ENCODE measurements around the gene ANXA6. TPM values are rescaled to one million over a fixed set of nuclear protein-coding genes. Genes with fewer than 3 reads are reported as not detected.

The ANXA6 gene
- total and polyA plus RNA-seq, 2 of the 4 experiments (the other 2 are of a cell fraction): 355 to 610 TPM

DNA sequence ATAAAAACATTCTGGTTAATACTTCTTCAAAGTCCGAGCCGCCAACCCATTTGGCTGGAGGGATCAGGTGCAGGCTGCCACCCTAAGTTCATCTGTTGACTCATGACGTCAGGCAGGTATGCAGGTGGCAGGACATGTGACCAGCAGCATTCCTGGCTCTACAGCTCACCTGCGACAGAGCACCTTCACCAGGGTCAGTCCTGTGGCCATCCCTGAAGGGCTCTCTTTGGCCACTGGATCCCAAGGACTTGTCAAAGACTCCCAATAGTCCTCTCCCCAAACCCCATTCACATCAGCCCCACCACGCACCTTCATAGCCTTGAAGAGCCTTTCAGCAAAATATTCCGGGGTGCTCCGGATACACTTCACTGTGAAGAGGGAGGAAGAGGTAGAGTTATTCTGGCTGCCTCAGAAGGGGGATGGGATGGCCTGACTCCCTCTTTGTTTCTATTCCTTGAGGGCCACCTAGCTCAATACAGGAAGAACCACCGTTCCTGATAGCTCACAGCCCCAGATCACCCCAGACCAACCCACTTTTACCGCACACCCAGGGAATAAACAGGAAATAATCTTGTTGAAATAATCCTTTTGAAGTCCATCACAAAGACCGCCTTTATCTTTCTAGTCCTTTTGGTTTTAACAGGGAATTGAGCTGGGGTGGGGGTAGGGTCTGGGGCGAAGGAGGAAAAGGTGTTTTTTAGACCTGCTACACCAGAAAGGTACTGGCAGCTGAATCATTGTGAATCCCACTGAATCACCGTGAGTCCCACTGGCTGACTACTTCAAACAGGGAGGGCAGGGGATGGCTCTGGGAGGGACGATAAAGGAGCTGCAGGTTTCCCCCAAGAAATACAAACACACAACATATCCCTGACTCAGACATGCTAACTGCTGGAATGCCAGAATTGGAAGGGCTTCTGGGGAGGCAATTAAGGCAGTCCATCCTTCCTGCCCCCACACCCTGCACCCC is 26.4 kb downstream of the ANXA6 start:
- H3K27me3 ChIP-seq (ENCODE audit: control insufficient read depth, insufficient read depth, low read length): no peaks in the 10 kb centered on the region
- no peak overlapping the region for H2AFZ ChIP-seq (replicated peaks; ENCODE audit: low read length, poor library complexity)
- 100% methylated on average over 2 of the region's 13 CpGs; no CpG with 5 or more reads in 1 of the 2 experiments for WGBS, 2 experiments (ENCODE audit: extremely low coverage in 2 of 2, insufficient read length in 1 of 2)
- no peak overlapping the region for H3K23ac ChIP-seq (ENCODE audit: low read depth, low read length)
- dilution Hi-C loops (cut with HindIII; ENCODE audit: low sequenced_read_pairs, unreplicated experiment): no loop called here
- H3K79me1 ChIP-seq (ENCODE audit: low read depth in 1 of 2, low read length in 2 of 2): peaks cover 18 to 48% of the 10 kb centered on the region in 2 experiments
- ATAC-seq (ENCODE audit: low read depth) (no peak; the same call in 1 of the 2 replicates), DNase-seq (peak; percentile 32)
- H3K9me3 ChIP-seq (ENCODE audit: control insufficient read depth, insufficient read depth, low read length): no peaks in the 10 kb centered on the region
- no peak overlapping the region for H4K8ac ChIP-seq (ENCODE audit: low read depth in 2 of 2, low read length in 2 of 2)
- no peak overlapping the region for H3K56ac ChIP-seq (ENCODE audit: extremely low read depth, insufficient read depth, low read length)
- H3K18ac ChIP-seq (ENCODE audit: low read depth, low read length): no peak overlapping the region
- no peak overlapping the region for H3K14ac ChIP-seq (replicated peaks; ENCODE audit: low read depth, low read length)
- no peak for TF ChIP-seq MAFK (IDR thresholded peaks at IDR 0.05; ENCODE audit: low read depth, low read length)
- no peak for TF ChIP-seq MAZ (IDR thresholded peaks at IDR 0.05; ENCODE audit: borderline replicate concordance, low read depth, low read length)
- no peak for TF ChIP-seq RCOR1 (IDR thresholded peaks at IDR 0.05; ENCODE audit: insufficient replicate concordance, low read length)
- no peak for TF ChIP-seq RAD21 (IDR thresholded peaks at IDR 0.05; ENCODE audit: low read length)
- TF ChIP-seq, protein P1, sequence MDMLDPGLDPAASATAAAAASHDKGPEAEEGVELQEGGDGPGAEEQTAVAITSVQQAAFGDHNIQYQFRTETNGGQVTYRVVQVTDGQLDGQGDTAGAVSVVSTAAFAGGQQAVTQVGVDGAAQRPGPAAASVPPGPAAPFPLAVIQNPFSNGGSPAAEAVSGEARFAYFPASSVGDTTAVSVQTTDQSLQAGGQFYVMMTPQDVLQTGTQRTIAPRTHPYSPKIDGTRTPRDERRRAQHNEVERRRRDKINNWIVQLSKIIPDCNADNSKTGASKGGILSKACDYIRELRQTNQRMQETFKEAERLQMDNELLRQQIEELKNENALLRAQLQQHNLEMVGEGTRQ (IDR thresholded peaks at IDR 0.05; ENCODE audit: low read depth, low read length): no peak
- no peak for TF ChIP-seq SMC3 (IDR thresholded peaks at IDR 0.05; ENCODE audit: low read depth, low read length)
- no peak for TF ChIP-seq BHLHE40 (IDR thresholded peaks at IDR 0.05; ENCODE audit: low read depth, low read length)
- TF ChIP-seq CEBPB (IDR thresholded peaks at IDR 0.05; ENCODE audit: low read depth, low read length): no peak
- TF ChIP-seq, protein P2, sequence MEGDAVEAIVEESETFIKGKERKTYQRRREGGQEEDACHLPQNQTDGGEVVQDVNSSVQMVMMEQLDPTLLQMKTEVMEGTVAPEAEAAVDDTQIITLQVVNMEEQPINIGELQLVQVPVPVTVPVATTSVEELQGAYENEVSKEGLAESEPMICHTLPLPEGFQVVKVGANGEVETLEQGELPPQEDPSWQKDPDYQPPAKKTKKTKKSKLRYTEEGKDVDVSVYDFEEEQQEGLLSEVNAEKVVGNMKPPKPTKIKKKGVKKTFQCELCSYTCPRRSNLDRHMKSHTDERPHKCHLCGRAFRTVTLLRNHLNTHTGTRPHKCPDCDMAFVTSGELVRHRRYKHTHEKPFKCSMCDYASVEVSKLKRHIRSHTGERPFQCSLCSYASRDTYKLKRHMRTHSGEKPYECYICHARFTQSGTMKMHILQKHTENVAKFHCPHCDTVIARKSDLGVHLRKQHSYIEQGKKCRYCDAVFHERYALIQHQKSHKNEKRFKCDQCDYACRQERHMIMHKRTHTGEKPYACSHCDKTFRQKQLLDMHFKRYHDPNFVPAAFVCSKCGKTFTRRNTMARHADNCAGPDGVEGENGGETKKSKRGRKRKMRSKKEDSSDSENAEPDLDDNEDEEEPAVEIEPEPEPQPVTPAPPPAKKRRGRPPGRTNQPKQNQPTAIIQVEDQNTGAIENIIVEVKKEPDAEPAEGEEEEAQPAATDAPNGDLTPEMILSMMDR (conservative IDR thresholded peaks at IDR 0.05; ENCODE audit: low read depth, low read length): no peak
- CTCF ChIA-PET: no interaction called here
- H2BK5ac ChIP-seq (ENCODE audit: low read depth, low read length, poor library complexity, severe bottlenecking): no peak overlapping the region
- no TSS peak for BruUV-seq (replicated peaks)
- intact Hi-C loops (cut with micrococcal nuclease): no loop called here
- no peak overlapping the region for H3K4ac ChIP-seq (ENCODE audit: low read depth, low read length)
- H4K5ac ChIP-seq (ENCODE audit: low read depth, low read length): no peak overlapping the region
- H2BK120ac ChIP-seq (ENCODE audit: low read depth, low read length): no peak overlapping the region
- H3K27ac ChIP-seq (ENCODE audit: insufficient read depth, low read length): no peak overlapping the region
- H3K4me3 ChIP-seq (ENCODE audit: insufficient read depth, low read depth, low read length): no peak overlapping the region
- peaks cover 18% of the 10 kb centered on the region for H4K20me1 ChIP-seq (ENCODE audit: insufficient read depth, low read length)
- no peak overlapping the region for H2AK5ac ChIP-seq (ENCODE audit: low read depth, low read length)
- H3K36me3 ChIP-seq (ENCODE audit: control insufficient read depth, insufficient read depth, low read length): peaks cover 83% of the 10 kb centered on the region
- H3K9me1 ChIP-seq (ENCODE audit: insufficient read depth, low read length): no peaks in the 10 kb centered on the region; the same call in 1 of the 2 replicates
- in situ Hi-C loops (cut with MboI; ENCODE audit: low sequenced_read_pairs): no loop called here
- H3K4me1 ChIP-seq (ENCODE audit: control insufficient read depth, insufficient read depth, low read length): no peaks in the 10 kb centered on the region
- H3K4me2 ChIP-seq (ENCODE audit: low read depth, low read length): no peak overlapping the region
- no peak overlapping the region for H4K91ac ChIP-seq (ENCODE audit: insufficient read depth, low read depth, low read length)
- no peak overlapping the region for H2AK9ac ChIP-seq (replicated peaks; ENCODE audit: low read depth, low read length, poor library complexity)
- H3K9ac ChIP-seq (ENCODE audit: low read depth, low read length): no peak overlapping the region
- H2BK20ac ChIP-seq (ENCODE audit: low read depth, low read length): no peak overlapping the region
- H2BK15ac ChIP-seq (ENCODE audit: low read depth, low read length): no peak overlapping the region
- POLR2A ChIA-PET (ENCODE audit: unreplicated experiment): no interaction called here

Measured in IMR-90 (cell line).